Measurements from ENCODE around the gene ESYT1. TPM values are rescaled to one million over a fixed set of nuclear protein-coding genes. Genes with fewer than 3 reads are reported as not detected.

The ESYT1 gene
- total and polyA plus RNA-seq, 9 of the 15 experiments (the other 6 are each of a cell fraction or from before 2014, with no cell fraction given) = 132 to 420 (median 164) TPM

DNA sequence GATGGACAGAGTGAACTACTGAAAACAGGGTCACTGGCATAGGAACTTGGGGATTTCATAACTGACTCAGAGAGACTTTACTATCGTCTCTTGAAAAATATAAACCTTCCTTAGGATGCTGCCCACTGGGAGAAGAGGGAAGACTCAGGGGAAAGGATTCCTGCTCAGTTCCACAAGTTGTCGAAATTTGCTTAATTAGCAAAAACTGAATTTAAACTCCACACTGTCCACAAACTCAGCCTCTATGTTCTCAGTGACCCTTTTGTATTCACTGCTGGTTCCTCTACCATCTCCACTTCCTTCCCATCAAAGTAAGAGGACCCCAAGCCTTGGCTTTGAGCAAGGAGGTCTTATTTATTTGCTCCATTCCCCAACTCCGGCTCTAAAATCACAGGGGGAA, 17.1 kb downstream of the ESYT1 start:
- no peak overlapping the region for H2AFZ ChIP-seq (ENCODE audit: low read depth, low read length)
- FAIRE-seq = no peak
- no peak overlapping the region for H3K4me3 ChIP-seq
- H3K9me3 ChIP-seq (replicated peaks; ENCODE audit: control insufficient read depth, insufficient read depth, low read depth, low read length) = no peaks in the 10 kb centered on the region
- in situ Hi-C loops (cut with MboI) = no loop called here
- ATAC-seq = peak; percentile 1
- H3K4me2 ChIP-seq (ENCODE audit: insufficient read depth, low read length) = no peak overlapping the region
- no peaks in the 10 kb centered on the region for H3K27me3 ChIP-seq (ENCODE audit: control insufficient read depth in 2 of 2, insufficient read depth in 2 of 2, low read length in 2 of 2)
- no peak for DNase-seq (ENCODE audit: extremely low read depth in 1 of 4, low spot score in 3 of 4)
- no peaks in the 10 kb centered on the region for H3K9me1 ChIP-seq (ENCODE audit: control insufficient read depth, insufficient read depth, low read length)
- H3K36me3 ChIP-seq (ENCODE audit: control insufficient read depth, insufficient read depth, low read length) = peaks cover 56% of the 10 kb centered on the region
- BruUV-seq (replicated peaks) = no TSS peak
- 0 out of 2 replicates have a peak, but pooled peaks cover 3% of the 10 kb centered on the region for H4K20me1 ChIP-seq (replicated peaks; ENCODE audit: control insufficient read depth, insufficient read depth, low read length)
- H3K27ac ChIP-seq (ENCODE audit: extremely low read depth, low read depth, low read length) = no peak overlapping the region
- H3K79me2 ChIP-seq (ENCODE audit: control insufficient read depth, insufficient read depth, low read length) = no peaks in the 10 kb centered on the region
- peaks cover 2 to 4% of the 10 kb centered on the region in 2 experiments; a peak in 2 of 5 replicates for H3K4me1 ChIP-seq (replicated peaks in 1 of 2; ENCODE audit: control insufficient read depth in 2 of 2, insufficient read depth in 2 of 2, low read length in 2 of 2)
- TF ChIP-seq MAFK (IDR thresholded peaks at IDR 0.05; ENCODE audit: low read length) = peak; percentile 72; the same call in 1 of the 2 replicates
- peak; percentile 4; the same call in 1 of the 2 replicates for TF ChIP-seq POLR2AphosphoS2 (IDR thresholded peaks at IDR 0.05; ENCODE audit: low read length)
- peak; percentile 81 for TF ChIP-seq MAFF (IDR thresholded peaks at IDR 0.05; ENCODE audit: low read length)
- TF ChIP-seq ZNF316 (IDR thresholded peaks at IDR 0.05) = peak; percentile 93
- TF ChIP-seq POLR2B (IDR thresholded peaks at IDR 0.05; ENCODE audit: low read depth, partially characterized antibody) = peak; percentile 51
- TF ChIP-seq SMARCC2 (IDR thresholded peaks at IDR 0.05; ENCODE audit: low read depth) = no peak
- TF ChIP-seq MEF2A (IDR thresholded peaks at IDR 0.05; ENCODE audit: control insufficient read depth, low read depth, low read length) = no peak
- peak; percentile 80 for TF ChIP-seq MAFG (tag; conservative IDR thresholded peaks at IDR 0.05)
- TF ChIP-seq C11orf30 (IDR thresholded peaks at IDR 0.05; ENCODE audit: low read depth) = peak; percentile 89
- ChIA-PET CTCF (ENCODE audit: low intra/inter-chr PET ratio) (no interaction called here), POLR2A (interaction anchor here (0.6 to 1.7 kb wide), 6 partner anchors 9 to 99 kb away, joined by 3 to 7 read pairs (median 4); no protein-coding TSS in a partner anchor)
- 90% methylated on average over 2 of the region's 3 CpGs for WGBS (ENCODE audit: insufficient coverage, low coverage, missing lambda C conversion rate)
- intact Hi-C loops (cut with micrococcal nuclease) = no loop called here
- no peak overlapping the region for H3K9ac ChIP-seq (ENCODE audit: insufficient read depth in 1 of 2, low read depth in 2 of 2, low read length in 2 of 2)

Measured in K562 (cell line).